Tibial nerve (tissue), 4 donors: ENCODE results near the gene ADPRH. TPM values are rescaled to one million over a fixed set of nuclear protein-coding genes. Genes with fewer than 3 reads are reported as not detected.

Experiments used
- DNase-seq, 2 donors: peaks; one replicate each; pipeline ENCODE4 v3.0.0-alpha.2; 2019; ENCODE audit warnings: low spot score in 2 of 2
- H3K27ac ChIP-seq, 4 donors: fragments of 200-600 bp; sonication (generic) in 3 of 4; one replicate each; pipeline ENCODE4 v1.5.1; 2017 to 2019; ENCODE audit warnings: mild to moderate bottlenecking in 1 of 4
- H3K27me3 ChIP-seq, 2 donors: fragments of 200-600 bp; sonication (generic) in 1 of 2; one replicate each; pipeline versions ENCODE4 v1.5.1 to v1.6.0; 2017 to 2019
- H3K36me3 ChIP-seq, 3 donors: fragments of 200-600 bp; sonication (generic); one replicate each; pipeline ENCODE4 v1.5.1; 2018 to 2019
- H3K4me1 ChIP-seq, 4 donors: fragments of 200-600 bp; sonication (generic) in 3 of 4; one replicate each; pipeline ENCODE4 v1.5.1; 2017 to 2019
- H3K4me3 ChIP-seq, 4 donors: fragments of 200-600 bp; sonication (generic) in 3 of 4; one replicate each; pipeline ENCODE4 v1.5.1; 2017 to 2019; ENCODE audit warnings: mild to moderate bottlenecking in 1 of 4, moderate library complexity in 1 of 4
- H3K9me3 ChIP-seq, 4 donors: fragments of 200-600 bp; sonication (generic) in 3 of 4; one replicate each; pipeline ENCODE4 v1.5.1; 2017 to 2019
- CTCF ChIP-seq, 5 experiments: fragments of 200-600 bp in 3 of 5; fragments of 450-650 bp in 2 of 5; sonication (generic) in 3 of 5; IDR thresholded peaks; one replicate each; pipeline ENCODE4 v1.5.1; 2016 to 2019; ENCODE audit warnings: antibody characterized with exemption in 5 of 5, mild to moderate bottlenecking in 3 of 5, moderate library complexity in 2 of 5
- EP300 ChIP-seq, 2 donors: sonication (generic); formaldehyde crosslinking; IDR thresholded peaks; one replicate each; pipeline ENCODE4 v1.6.1; 2017; ENCODE audit warnings: antibody characterized with exemption in 2 of 2, mild to moderate bottlenecking in 1 of 2
- POLR2A ChIP-seq, 2 donors: fragments of 450-650 bp; IDR thresholded peaks; one replicate each; pipeline ENCODE4 v1.6.1; 2017; ENCODE audit warnings: antibody characterized with exemption in 2 of 2, mild to moderate bottlenecking in 2 of 2, moderate library complexity in 2 of 2
- WGBS, 2 donors: methylation state at CpG; one replicate each; pipeline ENCODE4 v1.1.5; 2018; 5-methylcytosine and 5-hydroxymethylcytosine counted together
- total RNA-seq, 4 donors: library from RNA; depleted of rRNA; stranded (reverse); fragments of >200 nt; gene quantifications; one replicate each; pipeline ENCODE4 v1.1.0, GENCODE V29; 2016

The ADPRH gene
- total RNA-seq, 4 donors from 2014 or later = 7.6 to 12.0 (median 9.1) TPM

GRCh38 chr3:119582178-119582577 is 2.9 kb downstream of the ADPRH start:
- Histone ChIP-seq H3K4me1 (peaks cover 0 to 26% (median 0%) of the 10 kb centered on the region in 4 donors), H3K9me3 (no peaks in the 10 kb centered on the region), H3K4me3 (no peak overlapping the region), H3K27me3 (no peaks in the 10 kb centered on the region), H3K36me3 (peaks cover 0 to 47% (median 0%) of the 10 kb centered on the region in 3 donors), H3K27ac (no peak overlapping the region)
- WGBS, 2 donors = 91 to 94% methylated on average over 6 of the region's 6 CpGs
- TF ChIP-seq POLR2A (IDR thresholded peaks at IDR 0.05) = no peak
- DNase-seq = no peak

- Histone ChIP-seq H3K27me3 (no peaks in the 10 kb centered on the region), H3K4me3 (no peak overlapping the region), H3K27ac (no peak overlapping the region), H3K9me3 (no peaks in the 10 kb centered on the region), H3K4me1 (peaks cover 0 to 13% (median 0%) of the 10 kb centered on the region in 4 donors), H3K36me3 (peaks cover 0 to 63% (median 0%) of the 10 kb centered on the region in 3 donors)
- WGBS, 2 donors = 91 to 97% methylated on average over 10 of the region's 10 CpGs
- no peak for DNase-seq
- TF ChIP-seq CTCF (IDR thresholded peaks at IDR 0.05) = no peak
- no peak for TF ChIP-seq EP300 (IDR thresholded peaks at IDR 0.05)
- TF ChIP-seq POLR2A (IDR thresholded peaks at IDR 0.05) = no peak
These were observed 5.9 kb downstream of the ADPRH start for GRCh38 chr3:119585208-119585607.

- TF ChIP-seq EP300 (IDR thresholded peaks at IDR 0.05) (no peak), CTCF (IDR thresholded peaks at IDR 0.05) (no peak), POLR2A (IDR thresholded peaks at IDR 0.05) (no peak)
- peaks cover 0 to 6% (median 0%) of the 10 kb centered on the region in 4 donors for H3K4me1 ChIP-seq
- WGBS, 2 donors = 88 to 94% methylated on average over 8 to 11 of the region's 11 CpGs
- no peak for DNase-seq
- H3K27me3 ChIP-seq = no peaks in the 10 kb centered on the region
- peaks cover 0 to 63% (median 0%) of the 10 kb centered on the region in 3 donors for H3K36me3 ChIP-seq
- H3K9me3 ChIP-seq = no peaks in the 10 kb centered on the region
- no peak overlapping the region for H3K4me3 ChIP-seq
- H3K27ac ChIP-seq = no peak overlapping the region
These were observed 6.7 kb downstream of the ADPRH start for GRCh38 chr3:119585856-119586570.

GRCh38 chr3:119586733-119587172 is 7.5 kb downstream of the ADPRH start:
- H3K4me3 ChIP-seq = no peak overlapping the region
- 56 to 80% methylated on average over 3 of the region's 3 CpGs for WGBS, 2 donors

GRCh38 chr3:119588112-119588511 is 8.8 kb downstream of the ADPRH start:
- Histone ChIP-seq H3K36me3 (peaks cover 0 to 48% (median 0%) of the 10 kb centered on the region in 3 donors), H3K9me3 (no peaks in the 10 kb centered on the region), H3K4me3 (no peak overlapping the region), H3K4me1 (no peaks in the 10 kb centered on the region), H3K27me3 (no peaks in the 10 kb centered on the region), H3K27ac (no peak overlapping the region)
- TF ChIP-seq POLR2A (IDR thresholded peaks at IDR 0.05) (no peak), EP300 (IDR thresholded peaks at IDR 0.05) (peak in 1 of 2 donors; percentile 37)
- 67 to 75% methylated on average over 3 of the region's 3 CpGs for WGBS, 2 donors
- DNase-seq = peak; percentile 39 to 45

More at GRCh38 chr3:119586733-119587172, 7.5 kb downstream of the ADPRH start:
- Histone ChIP-seq H3K4me1 (no peaks in the 10 kb centered on the region), H3K36me3 (peaks cover 0 to 61% (median 0%) of the 10 kb centered on the region in 3 donors), H3K27me3 (no peaks in the 10 kb centered on the region), H3K27ac (no peak overlapping the region), H3K9me3 (no peaks in the 10 kb centered on the region)
- TF ChIP-seq POLR2A (IDR thresholded peaks at IDR 0.05) (no peak), EP300 (IDR thresholded peaks at IDR 0.05) (no peak), CTCF (IDR thresholded peaks at IDR 0.05) (no peak)
- DNase-seq = no peak

- Histone ChIP-seq H3K4me1 (no peaks in the 10 kb centered on the region), H3K36me3 (peaks cover 0 to 39% (median 0%) of the 10 kb centered on the region in 3 donors), H3K9me3 (no peaks in the 10 kb centered on the region), H3K27ac (no peak overlapping the region), H3K27me3 (no peaks in the 10 kb centered on the region), H3K4me3 (no peak overlapping the region)
- DNase-seq = no peak
- WGBS, 2 donors = 57 to 62% methylated on average over 6 of the region's 6 CpGs
- TF ChIP-seq CTCF (IDR thresholded peaks at IDR 0.05) (no peak), POLR2A (IDR thresholded peaks at IDR 0.05) (no peak), EP300 (IDR thresholded peaks at IDR 0.05) (no peak)
These were observed 9.9 kb downstream of the ADPRH start for GRCh38 chr3:119589102-119589773.
